GM18505 (cell line): Measurements from ENCODE around the gene GAS6.

Experiments used
- ATAC-seq: cut with Tn5 transposase; IDR thresholded peaks from one replicate; pipeline ENCODE4 v1.9.1; 2021; ENCODE audit not compliant: unreplicated experiment
- POLR2A ChIP-seq: IDR thresholded peaks from 4 replicates; pipeline ENCODE4 v1.6.1; 2011; ENCODE audit warnings: borderline replicate concordance; ENCODE audit not compliant: insufficient read depth, insufficient read length; ENCODE audit errors: extremely low read depth

Gene GAS6

DNA sequence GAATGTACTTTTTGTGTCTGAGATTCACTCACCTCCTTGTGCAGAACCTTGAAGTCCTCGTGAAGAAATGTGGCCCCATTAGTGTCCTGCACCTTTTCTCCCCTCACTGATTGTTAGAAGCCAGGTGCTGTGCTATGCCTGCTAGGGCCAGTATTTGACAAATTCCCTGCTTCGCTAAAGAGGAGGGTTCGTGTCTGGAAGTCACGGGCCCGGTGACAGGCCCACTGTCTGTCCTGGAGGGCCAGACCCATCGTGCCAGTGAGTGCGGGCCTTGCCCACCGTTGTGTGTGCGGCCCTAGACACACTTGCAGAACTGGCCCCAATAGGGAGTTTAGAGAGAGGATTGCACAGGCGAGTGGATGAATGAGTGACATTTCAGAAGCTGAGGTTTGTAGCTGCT lies 36.8 kb upstream of the GAS6 start:
- no peak for ATAC-seq
- no peak for TF ChIP-seq POLR2A

- ATAC-seq = no peak
- TF ChIP-seq POLR2A = no peak
Measured at GRCh38 chr13:113898391-113898790, 34.5 kb upstream of the GAS6 start.

- ATAC-seq = no peak
Measured at GRCh38 chr13:113897966-113898365, 34.1 kb upstream of the GAS6 start.

DNA sequence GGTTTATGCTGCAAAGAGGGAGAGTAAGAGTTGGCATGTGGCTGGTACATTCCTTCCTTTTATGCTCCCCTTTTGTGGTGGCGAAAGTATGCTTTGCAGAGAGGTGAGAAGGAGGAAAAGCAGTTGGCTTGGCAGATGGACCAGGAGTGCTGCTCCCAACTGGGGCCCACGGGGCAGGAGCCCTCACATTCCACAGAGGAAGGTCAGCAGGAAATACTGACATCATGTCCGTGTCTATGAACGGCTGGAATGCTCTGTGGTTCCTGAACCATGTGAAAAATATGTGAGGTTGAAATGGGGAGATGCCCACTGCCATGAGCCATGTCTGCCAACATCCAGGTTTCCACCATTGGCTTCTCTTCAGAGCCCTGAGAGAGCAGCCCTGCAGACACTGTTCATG lies 33.3 kb upstream of the GAS6 start:
- ATAC-seq = no peak

More at GRCh38 chr13:113897966-113898365, 34.1 kb upstream of the GAS6 start:
- TF ChIP-seq POLR2A = no peak

DNA sequence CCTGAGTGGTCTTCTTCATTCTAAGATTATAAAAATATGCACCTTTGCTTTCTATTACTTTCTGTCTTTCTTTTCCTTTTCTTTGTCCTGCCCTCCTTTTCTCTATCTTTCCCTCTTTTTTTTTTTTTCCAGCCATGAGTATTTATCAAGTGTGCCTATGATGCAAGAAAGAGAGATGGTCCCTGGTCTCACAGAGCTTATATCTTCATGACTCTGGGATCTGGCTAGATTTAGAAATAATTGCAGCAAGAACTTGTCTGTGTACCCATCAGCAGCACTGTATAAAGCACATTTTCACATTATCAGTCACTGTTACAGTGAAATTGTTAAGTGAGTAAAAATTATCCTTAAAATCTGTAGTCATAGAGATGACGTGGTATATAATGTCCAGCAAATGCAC lies 31.6 kb upstream of the GAS6 start:
- no peak for TF ChIP-seq POLR2A
- ATAC-seq = no peak

More for the DNA sequence above, 33.3 kb upstream of the GAS6 start:
- no peak for TF ChIP-seq POLR2A

- no peak for TF ChIP-seq POLR2A
- no peak for ATAC-seq
Measured at GRCh38 chr13:113890774-113891480, 27.1 kb upstream of the GAS6 start.

GRCh38 chr13:113889467-113889866 lies 25.6 kb upstream of the GAS6 start:
- no peak for TF ChIP-seq POLR2A
- ATAC-seq = no peak

DNA sequence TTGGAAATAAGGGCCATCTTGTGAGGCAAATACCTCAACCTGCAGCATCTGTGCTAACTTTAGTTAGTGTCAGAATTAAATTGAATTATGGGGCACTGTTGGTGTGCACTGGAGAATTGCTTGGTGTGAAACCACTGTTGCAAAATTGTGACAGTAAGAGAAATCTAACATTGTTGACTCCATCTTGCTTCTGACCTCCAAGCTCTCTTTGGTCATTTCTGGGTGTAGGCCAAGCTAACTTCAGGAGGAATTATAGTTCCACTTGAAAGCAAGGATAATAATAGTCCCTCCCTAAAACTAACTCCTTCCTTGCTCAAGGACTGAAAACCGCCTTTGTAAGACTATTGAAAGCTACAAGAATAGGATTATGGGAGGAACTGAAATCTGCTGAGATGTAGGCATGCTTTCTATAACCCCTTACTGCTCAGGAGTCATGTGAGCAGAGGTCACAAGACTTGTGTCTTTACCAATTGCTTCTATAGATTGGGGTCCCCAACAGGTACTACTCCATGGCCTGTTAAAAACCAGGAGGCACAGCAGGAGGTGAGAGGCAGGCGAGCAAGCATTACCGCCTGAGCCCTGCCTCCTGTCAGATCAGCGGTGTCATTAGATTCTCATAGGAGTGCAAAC lies 24.9 kb upstream of the GAS6 start:
- no peak for ATAC-seq
- TF ChIP-seq POLR2A = no peak

DNA sequence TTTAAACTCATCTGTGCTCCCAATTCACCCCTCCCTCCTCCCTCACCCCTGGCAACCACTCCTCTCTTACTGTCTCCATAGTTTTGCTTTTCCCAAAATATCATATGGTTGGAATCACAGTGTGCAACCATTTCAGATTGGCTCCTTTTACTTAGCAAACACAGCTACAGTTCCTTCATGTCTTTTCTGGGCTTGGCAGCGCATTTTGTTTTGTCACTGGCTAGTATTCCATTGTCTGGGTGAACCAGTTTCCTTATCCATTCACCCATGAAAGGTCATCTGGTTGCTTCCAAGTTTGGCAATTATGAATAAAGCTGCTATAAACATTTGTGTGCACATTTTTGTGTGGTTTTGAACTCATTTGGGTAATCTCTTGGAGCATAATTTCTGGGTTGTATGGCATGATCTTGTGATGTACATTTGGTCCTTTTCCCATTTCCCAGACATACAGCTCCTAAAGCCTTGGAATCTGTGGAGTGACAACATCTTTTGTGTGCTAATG lies 23.9 kb upstream of the GAS6 start:
- TF ChIP-seq POLR2A = no peak
- no peak for ATAC-seq

DNA sequence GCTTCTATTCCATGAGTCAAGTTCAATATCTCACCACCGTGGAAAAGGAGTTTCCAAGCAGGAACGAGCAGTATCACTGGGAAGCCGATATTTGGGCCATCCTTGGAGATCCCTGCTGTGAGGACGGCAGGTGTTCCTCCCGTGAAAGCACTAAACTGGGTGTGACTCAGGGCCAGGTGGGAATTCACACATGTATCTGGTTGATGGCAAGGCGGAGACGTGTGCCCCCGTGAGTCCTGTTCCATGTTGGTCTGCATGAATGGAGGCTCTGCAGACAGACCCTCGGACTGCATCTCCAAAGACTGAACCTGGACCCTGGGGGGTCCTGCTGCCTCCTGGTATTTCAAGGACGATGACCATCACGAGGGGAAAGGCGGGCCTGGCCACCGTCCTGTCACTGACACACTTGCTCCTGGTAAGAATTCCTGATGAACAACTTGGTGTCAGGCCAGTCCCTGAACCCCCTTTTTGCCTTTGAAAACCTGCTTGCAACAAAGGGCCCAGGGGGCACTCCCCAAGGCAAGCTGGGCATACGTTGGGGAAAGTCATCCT lies 22.8 kb upstream of the GAS6 start:
- no peak for TF ChIP-seq POLR2A
- no peak for ATAC-seq

DNA sequence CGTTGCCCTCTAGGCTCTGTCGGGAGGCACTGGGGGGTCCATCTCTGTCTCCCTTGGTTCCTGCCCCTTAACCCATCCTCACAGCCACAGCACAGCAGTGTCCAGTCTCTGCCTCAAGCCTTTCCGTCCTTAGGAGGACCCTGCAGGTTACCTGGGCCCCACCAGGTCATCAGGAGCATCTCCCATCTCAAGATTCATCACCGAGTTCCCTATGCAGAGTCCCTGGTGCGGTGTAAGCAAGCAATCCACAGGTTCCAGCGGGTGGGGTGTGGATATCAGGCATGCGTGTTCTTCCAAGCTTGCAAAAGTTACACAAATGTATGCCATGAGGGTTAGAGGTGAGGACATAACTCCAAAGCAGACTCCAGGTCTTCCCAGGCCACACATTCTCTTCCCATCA lies 20.9 kb upstream of the GAS6 start:
- no peak for ATAC-seq
- no peak for TF ChIP-seq POLR2A

DNA sequence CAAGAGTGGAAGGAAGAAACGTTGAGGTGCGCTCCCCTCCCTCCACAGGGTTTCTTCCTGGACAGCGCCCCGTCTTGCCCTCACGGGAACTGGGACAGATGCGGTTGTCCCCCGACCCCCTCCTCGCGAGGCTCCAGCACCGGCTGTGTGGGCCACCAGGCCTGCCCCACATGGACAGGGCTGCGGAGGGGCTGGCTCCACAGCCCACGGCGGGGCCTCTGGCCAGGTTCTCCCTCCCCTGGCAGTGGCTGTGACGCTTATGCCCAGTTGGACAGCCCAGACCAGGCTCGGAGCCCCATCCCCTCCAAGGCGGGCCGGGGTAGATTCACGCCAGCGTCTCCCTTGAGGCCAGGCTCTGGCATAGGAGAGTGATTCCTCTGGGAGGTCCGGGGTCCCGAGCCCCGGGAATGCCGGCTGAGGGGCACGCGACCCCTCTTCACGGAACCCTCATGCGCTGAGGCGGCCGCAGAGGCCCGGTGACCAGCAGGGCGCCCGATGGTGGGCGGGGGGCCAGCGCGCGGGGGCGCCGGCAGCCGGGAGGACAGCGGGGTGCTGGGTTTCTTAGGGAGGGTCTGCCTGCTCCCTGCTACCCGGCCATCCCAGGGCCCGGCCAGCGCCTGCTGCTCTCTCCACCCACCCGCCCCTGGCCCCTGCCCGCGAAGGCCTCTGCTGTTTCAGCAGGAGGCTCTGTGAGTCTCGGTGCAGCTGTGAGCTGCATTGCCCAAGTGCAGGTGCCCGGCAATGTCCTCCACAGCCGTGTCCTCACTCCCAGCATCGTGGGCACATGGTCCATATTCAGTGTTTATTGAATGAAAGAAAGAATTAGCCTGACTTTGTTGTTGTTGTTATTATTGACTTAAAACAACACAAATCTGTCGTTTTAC lies 20.3 kb upstream of the GAS6 start:
- ATAC-seq = no peak
- no peak for TF ChIP-seq POLR2A

GRCh38 chr13:113883314-113883811 lies 19.5 kb upstream of the GAS6 start:
- no peak for TF ChIP-seq POLR2A
- no peak for ATAC-seq

- ATAC-seq = no peak
- TF ChIP-seq POLR2A = no peak
Measured at GRCh38 chr13:113882716-113883115, 18.8 kb upstream of the GAS6 start.

- no peak for TF ChIP-seq POLR2A
- ATAC-seq = no peak
Measured at GRCh38 chr13:113882267-113882630, 18.4 kb upstream of the GAS6 start.
